Ishikawa (cell line): Measurements from ENCODE around the gene MAML1.

ENCODE experiments used
- EP300 ChIP-seq: IDR thresholded peaks from 2 replicates; pipeline ENCODE4 v1.6.1; 2012; ENCODE audit warnings: borderline replicate concordance
- TEAD4 ChIP-seq: IDR thresholded peaks from 2 replicates; pipeline ENCODE4 v1.6.1; 2012
- YY1 ChIP-seq: IDR thresholded peaks from 2 replicates; pipeline ENCODE4 v1.6.1; 2012; ENCODE audit warnings: low read depth

- TF ChIP-seq YY1 = no peak
- no peak for TF ChIP-seq EP300
- TF ChIP-seq TEAD4 = no peak
These were observed 26.3 kb downstream of the MAML1 start for GRCh38 chr5:179758955-179759354.
